ENCODE data around the gene TMEM176B.

TMEM176B gene

GRCh38 chr7:150746921-150747320 lies 53.2 kb downstream of the TMEM176B start:
- no peak for DNase-seq

GRCh38 chr7:150745876-150746275 lies 54.3 kb downstream of the TMEM176B start:
- no peak for DNase-seq

GRCh38 chr7:150745086-150745485 lies 55.1 kb downstream of the TMEM176B start:
- no peak for DNase-seq

GRCh38 chr7:150744041-150744656 lies 56.0 kb downstream of the TMEM176B start:
- no peak for DNase-seq

GRCh38 chr7:150742286-150742968 lies 57.7 kb downstream of the TMEM176B start:
- DNase-seq, result no peak

All from T-helper 2 cell (primary cell).